ENCODE data around the gene REPIN1. TPM values are rescaled to one million over a fixed set of nuclear protein-coding genes. Genes with fewer than 3 reads are reported as not detected.
A peak's percentile ranks its signal among the peaks of the same experiment; 100 is the strongest.

Gene REPIN1
- 10 to 100 TPM; 40.9 to 43.1 TPM for total RNA-seq

GRCh38 chr7:150368096-150368883, at the start of gene REPIN1:
Gene REPIN1 (plus strand): TSS chr7:150368822. CDS start chr7:150369712, 890 bp downstream.
- Mint-ChIP-seq H3K9me3 (ENCODE audit: insufficient read depth) (no peaks in the 10 kb centered on the region), H3K36me3 (ENCODE audit: low read depth) (peaks cover 11% of the 10 kb centered on the region), H3K27me3 (ENCODE audit: low read depth) (no peaks in the 10 kb centered on the region), H3K27ac (peak within 1 kb of the TSS; percentile 91), H3K4me3 (peak within 1 kb of the TSS; percentile 96), H3K4me1 (ENCODE audit: low read depth) (peaks cover 46% of the 10 kb centered on the region)
- CTCF ChIA-PET: interaction anchor here (0.9 to 3.3 kb wide), 4 partner anchors 10 to 37 kb away, joined by 4 to 31 read pairs (median 9); partner anchors contain the start of gene ZNF775
- POLR2A ChIA-PET: interaction anchor here (0.6 to 1.8 kb wide), 7 partner anchors 10 to 45 kb away, joined by 3 to 9 read pairs (median 4); partner anchors contain the start of genes ACTR3C and LRRC61
- ATAC-seq (peak; percentile 73), DNase-seq (peak; percentile 83)

DNA sequence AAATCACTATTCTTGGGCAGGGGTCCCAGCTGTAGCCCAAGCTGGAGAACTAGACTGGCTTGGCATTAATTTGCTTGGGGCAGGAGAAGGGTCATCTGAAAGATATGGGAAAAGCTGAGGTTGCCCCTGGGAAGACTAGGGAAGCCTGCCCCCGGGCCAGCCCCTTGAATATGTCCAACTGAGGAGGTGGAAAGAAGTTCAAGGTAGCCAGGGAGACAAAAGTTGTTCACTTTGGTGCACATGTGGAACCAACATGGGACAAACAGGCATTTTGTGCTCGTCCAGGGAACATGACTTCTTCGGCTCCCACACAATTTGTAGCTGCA, 46.9 kb upstream of the REPIN1 start:
- Mint-ChIP-seq H3K4me3 (peak overlapping the region; percentile 91), H3K27ac (peak overlapping the region; percentile 95), H3K27me3 (ENCODE audit: low read depth) (no peaks in the 10 kb centered on the region), H3K4me1 (ENCODE audit: low read depth) (peaks cover 30% of the 10 kb centered on the region), H3K36me3 (ENCODE audit: low read depth) (peaks cover 35% of the 10 kb centered on the region), H3K9me3 (ENCODE audit: insufficient read depth) (no peaks in the 10 kb centered on the region)
- DNase-seq (no peak), ATAC-seq (no peak)
- ChIA-PET POLR2A (no interaction called here), CTCF (no interaction called here)

- peak; percentile 91 for DNase-seq
- Mint-ChIP-seq H3K4me1 (ENCODE audit: low read depth) (peaks cover 30% of the 10 kb centered on the region), H3K4me3 (peak overlapping the region; percentile 91), H3K27ac (peak overlapping the region; percentile 95), H3K27me3 (ENCODE audit: low read depth) (no peaks in the 10 kb centered on the region), H3K36me3 (ENCODE audit: low read depth) (peaks cover 40% of the 10 kb centered on the region), H3K9me3 (ENCODE audit: insufficient read depth) (no peaks in the 10 kb centered on the region)
- ATAC-seq: peak; percentile 64
- ChIA-PET POLR2A (no interaction called here), CTCF (no interaction called here)
These were observed 46.3 kb upstream of the REPIN1 start for GRCh38 chr7:150322114-150322832.

DNA sequence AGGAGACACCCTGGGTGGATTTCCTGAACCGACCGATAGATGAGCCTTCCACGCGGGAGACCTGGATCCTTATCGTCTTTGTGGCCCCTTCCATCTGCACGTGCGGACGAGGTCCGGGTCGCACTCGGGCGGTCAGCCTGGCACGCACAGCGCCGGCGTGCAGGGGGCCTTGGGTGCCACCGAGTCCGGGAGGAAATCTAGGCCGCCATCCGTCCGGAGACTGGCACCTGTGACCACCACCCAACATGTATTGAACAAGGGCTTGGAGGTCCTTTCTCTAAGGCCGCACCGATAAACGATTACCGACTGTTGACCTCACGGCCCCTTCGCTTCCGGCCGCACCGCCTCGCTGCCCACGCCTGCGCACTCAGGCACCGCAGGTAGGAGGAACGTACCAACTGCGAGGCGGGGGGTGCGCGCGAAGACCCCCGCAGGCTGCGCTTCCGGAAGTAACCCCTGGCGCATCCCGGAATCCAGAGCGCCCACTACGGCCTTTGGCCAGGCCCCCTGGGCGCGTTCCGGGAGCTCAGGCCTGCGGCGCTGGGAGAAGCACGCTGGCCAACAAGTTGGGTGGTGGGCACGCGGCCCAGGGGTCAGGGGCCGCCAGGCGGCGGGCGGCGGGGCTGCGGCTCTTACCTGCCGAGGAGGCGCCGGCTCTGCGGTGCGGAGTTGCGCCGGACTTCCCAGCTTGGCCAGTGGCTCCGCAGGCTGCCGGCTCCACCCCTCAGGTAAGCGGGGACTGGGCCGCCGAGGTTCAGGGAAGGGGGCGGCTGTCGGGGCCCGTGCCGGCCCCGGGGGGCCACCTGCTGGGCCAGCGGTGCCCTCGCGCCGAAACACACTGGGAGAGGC, 45.6 kb upstream of the REPIN1 start, which contains the start of the genes ACTR3C and LRRC61:
Gene ACTR3C, minus strand, starts transcription at position 713 of the 849 bp plus-strand sequence. CDS start 28,249 bp downstream, outside the sequence.
Gene LRRC61, plus strand, starts transcription at position 523 of the 849 bp plus-strand sequence. CDS start 13,507 bp downstream, outside the sequence.
- POLR2A ChIA-PET: interaction anchor here (1.0 to 1.2 kb wide), 4 partner anchors 43 to 84 kb away, joined by 3 to 4 read pairs (median 3); partner anchors contain the start of gene REPIN1
- H3K4me3 Mint-ChIP-seq: peak within 1 kb of the TSS; percentile 91
- H3K27ac Mint-ChIP-seq: peak within 1 kb of the TSS; percentile 97
- ATAC-seq (peak; percentile 67), DNase-seq (peak; percentile 77)
- CTCF ChIA-PET: no interaction called here
- H3K36me3 Mint-ChIP-seq (ENCODE audit: low read depth): peaks cover 47% of the 10 kb centered on the region
- no peaks in the 10 kb centered on the region for H3K27me3 Mint-ChIP-seq (ENCODE audit: low read depth)
- peaks cover 30% of the 10 kb centered on the region for H3K4me1 Mint-ChIP-seq (ENCODE audit: low read depth)
- no peaks in the 10 kb centered on the region for H3K9me3 Mint-ChIP-seq (ENCODE audit: insufficient read depth)

- Mint-ChIP-seq H3K27ac (peak overlapping the region; percentile 97), H3K9me3 (ENCODE audit: insufficient read depth) (no peaks in the 10 kb centered on the region), H3K36me3 (ENCODE audit: low read depth) (peaks cover 47% of the 10 kb centered on the region), H3K4me1 (ENCODE audit: low read depth) (peaks cover 30% of the 10 kb centered on the region), H3K27me3 (ENCODE audit: low read depth) (no peaks in the 10 kb centered on the region), H3K4me3 (peak overlapping the region; percentile 91)
- ATAC-seq (peak; percentile 39), DNase-seq (no peak)
- CTCF ChIA-PET: no interaction called here
- POLR2A ChIA-PET: interaction anchor here (1.0 to 1.4 kb wide), 5 partner anchors 42 to 83 kb away, joined by 3 to 4 read pairs (median 3); partner anchors contain the start of gene REPIN1
These were observed 44.8 kb upstream of the REPIN1 start for GRCh38 chr7:150323682-150324372.

- Mint-ChIP-seq H3K4me1 (ENCODE audit: low read depth) (peaks cover 30% of the 10 kb centered on the region), H3K9me3 (ENCODE audit: insufficient read depth) (no peaks in the 10 kb centered on the region), H3K27me3 (ENCODE audit: low read depth) (no peaks in the 10 kb centered on the region), H3K4me3 (peak overlapping the region; percentile 91), H3K36me3 (ENCODE audit: low read depth) (peaks cover 49% of the 10 kb centered on the region), H3K27ac (peak overlapping the region; percentile 97)
- DNase-seq: no peak
- ChIA-PET CTCF (no interaction called here), POLR2A (interaction anchor here (1.1 to 1.4 kb wide), 3 partner anchors 42 to 80 kb away, joined by 3 to 4 read pairs (median 3); partner anchors contain the start of gene REPIN1)
- no peak for ATAC-seq
These were observed 44.2 kb upstream of the REPIN1 start for GRCh38 chr7:150324373-150324961.

GRCh38 chr7:150325110-150325611, 43.5 kb upstream of the REPIN1 start:
- no peaks in the 10 kb centered on the region for H3K9me3 Mint-ChIP-seq (ENCODE audit: insufficient read depth)
- CTCF ChIA-PET: interaction anchor here (1.4 to 1.5 kb wide), 2 partner anchors 9 to 21 kb away, joined by 3 to 5 read pairs; no protein-coding TSS in a partner anchor
- H3K4me3 Mint-ChIP-seq: peak overlapping the region; percentile 91
- H3K36me3 Mint-ChIP-seq (ENCODE audit: low read depth): peaks cover 46% of the 10 kb centered on the region
- ATAC-seq (no peak), DNase-seq (no peak)
- no peaks in the 10 kb centered on the region for H3K27me3 Mint-ChIP-seq (ENCODE audit: low read depth)
- peaks cover 30% of the 10 kb centered on the region for H3K4me1 Mint-ChIP-seq (ENCODE audit: low read depth)
- POLR2A ChIA-PET: interaction anchor here (1.4 kb wide), 1 partner anchor 79 kb away, joined by 3 read pairs; no protein-coding TSS in a partner anchor
- peak overlapping the region; percentile 97 for H3K27ac Mint-ChIP-seq

- Mint-ChIP-seq H3K4me3 (no peak overlapping the region), H3K27ac (no peak overlapping the region), H3K4me1 (ENCODE audit: low read depth) (peaks cover 30% of the 10 kb centered on the region), H3K27me3 (ENCODE audit: low read depth) (no peaks in the 10 kb centered on the region), H3K36me3 (ENCODE audit: low read depth) (peaks cover 46% of the 10 kb centered on the region), H3K9me3 (ENCODE audit: insufficient read depth) (no peaks in the 10 kb centered on the region)
- CTCF ChIA-PET: interaction anchor here (1.0 to 1.5 kb wide), 4 partner anchors 10 to 28 kb away, joined by 3 to 5 read pairs (median 3); no protein-coding TSS in a partner anchor
- ATAC-seq: no peak
- no peak for DNase-seq
- POLR2A ChIA-PET: no interaction called here
These were observed 42.7 kb upstream of the REPIN1 start for GRCh38 chr7:150325901-150326300.

- ATAC-seq (no peak), DNase-seq (no peak)
- Mint-ChIP-seq H3K4me3 (no peak overlapping the region), H3K27ac (no peak overlapping the region), H3K9me3 (ENCODE audit: insufficient read depth) (no peaks in the 10 kb centered on the region), H3K4me1 (ENCODE audit: low read depth) (peaks cover 25% of the 10 kb centered on the region), H3K36me3 (ENCODE audit: low read depth) (peaks cover 44% of the 10 kb centered on the region), H3K27me3 (ENCODE audit: low read depth) (no peaks in the 10 kb centered on the region)
- CTCF ChIA-PET: interaction anchor here (1.0 to 1.4 kb wide), 3 partner anchors 11 to 27 kb away, joined by 3 read pairs; no protein-coding TSS in a partner anchor
- POLR2A ChIA-PET: no interaction called here
These were observed 41.9 kb upstream of the REPIN1 start for GRCh38 chr7:150326657-150327268.

- Mint-ChIP-seq H3K4me3 (no peak overlapping the region), H3K4me1 (ENCODE audit: low read depth) (peaks cover 20% of the 10 kb centered on the region), H3K9me3 (ENCODE audit: insufficient read depth) (no peaks in the 10 kb centered on the region), H3K27ac (no peak overlapping the region), H3K27me3 (ENCODE audit: low read depth) (no peaks in the 10 kb centered on the region), H3K36me3 (ENCODE audit: low read depth) (peaks cover 44% of the 10 kb centered on the region)
- no peak for ATAC-seq
- DNase-seq: no peak
- ChIA-PET POLR2A (no interaction called here), CTCF (no interaction called here)
These were observed 41.3 kb upstream of the REPIN1 start for GRCh38 chr7:150327308-150327707.
